Lung microvascular endothelial cell (primary cell): ENCODE results near the gene S100A10. TPM values are rescaled to one million over a fixed set of nuclear protein-coding genes. Genes with fewer than 3 reads are reported as not detected.

Experiments
- DNase-seq, 2 donors: peaks; one replicate each; pipeline versions ENCODE4 v3.0.0 to v3.0.0-alpha.2; 2010; ENCODE audit warnings: low read depth in 2 of 2
- total RNA-seq: library from RNA; depleted of rRNA; stranded (reverse); fragments of >200 nt; gene quantifications from 2 replicates; pipeline ENCODE4 v1.2.1, GENCODE V29; 2014

Gene S100A10
- total RNA-seq, 1 donor from 2014 or later: 147 TPM

- peak; percentile 43 to 64 for DNase-seq
Measured at GRCh38 chr1:152013664-152014237, 20.1 kb upstream of the S100A10 start.

GRCh38 chr1:152009691-152010090 lies 16.0 kb upstream of the S100A10 start:
- no peak for DNase-seq

- DNase-seq: no peak
Measured at GRCh38 chr1:152007047-152007446, 13.4 kb upstream of the S100A10 start.

- no peak for DNase-seq
Measured at GRCh38 chr1:152005360-152005912, 11.8 kb upstream of the S100A10 start.

GRCh38 chr1:152003846-152004442 lies 10.3 kb upstream of the S100A10 start:
- DNase-seq: no peak

GRCh38 chr1:152002960-152003359 lies 9.3 kb upstream of the S100A10 start:
- no peak for DNase-seq

- DNase-seq: peak; percentile 88 to 89
Measured at GRCh38 chr1:152001631-152002584, 8.2 kb upstream of the S100A10 start.

- DNase-seq: no peak
Measured at GRCh38 chr1:152000964-152001630, 7.4 kb upstream of the S100A10 start.

- DNase-seq: no peak
Measured at GRCh38 chr1:151998611-151999362, 5.1 kb upstream of the S100A10 start.

GRCh38 chr1:151997284-151997570 lies 3.6 kb upstream of the S100A10 start:
- no peak for DNase-seq

GRCh38 chr1:151995774-151996173 lies 2.1 kb upstream of the S100A10 start:
- peak in 1 of 2 donors; percentile 23 for DNase-seq

- DNase-seq: peak in 1 of 2 donors; percentile 76
Measured at GRCh38 chr1:151994956-151995355, 1.3 kb upstream of the S100A10 start.

- peak; percentile 57 to 60 for DNase-seq
Measured at GRCh38 chr1:151993084-151993733, 450 bp downstream of the S100A10 start.

- peak; percentile 67 to 88 for DNase-seq
Measured at GRCh38 chr1:151992303-151993083, 1.2 kb downstream of the S100A10 start.

GRCh38 chr1:151991663-151992302 lies 1.9 kb downstream of the S100A10 start:
- peak; percentile 29 to 31 for DNase-seq

- peak; percentile 56 to 70 for DNase-seq
Measured at GRCh38 chr1:151990856-151991198, 2.8 kb downstream of the S100A10 start.

GRCh38 chr1:151990058-151990855 lies 3.4 kb downstream of the S100A10 start:
- DNase-seq: peak in 1 of 2 donors; percentile 30

GRCh38 chr1:151989211-151989862 lies 4.3 kb downstream of the S100A10 start:
- peak; percentile 46 to 84 for DNase-seq
